Measurements from ENCODE around the gene STK38L. TPM values are rescaled to one million over a fixed set of nuclear protein-coding genes. Genes with fewer than 3 reads are reported as not detected.

Gene STK38L
- total and polyA plus RNA-seq, 7 experiments from 2014 or later: 7.2 to 22.8 (median 19.4) TPM

DNA sequence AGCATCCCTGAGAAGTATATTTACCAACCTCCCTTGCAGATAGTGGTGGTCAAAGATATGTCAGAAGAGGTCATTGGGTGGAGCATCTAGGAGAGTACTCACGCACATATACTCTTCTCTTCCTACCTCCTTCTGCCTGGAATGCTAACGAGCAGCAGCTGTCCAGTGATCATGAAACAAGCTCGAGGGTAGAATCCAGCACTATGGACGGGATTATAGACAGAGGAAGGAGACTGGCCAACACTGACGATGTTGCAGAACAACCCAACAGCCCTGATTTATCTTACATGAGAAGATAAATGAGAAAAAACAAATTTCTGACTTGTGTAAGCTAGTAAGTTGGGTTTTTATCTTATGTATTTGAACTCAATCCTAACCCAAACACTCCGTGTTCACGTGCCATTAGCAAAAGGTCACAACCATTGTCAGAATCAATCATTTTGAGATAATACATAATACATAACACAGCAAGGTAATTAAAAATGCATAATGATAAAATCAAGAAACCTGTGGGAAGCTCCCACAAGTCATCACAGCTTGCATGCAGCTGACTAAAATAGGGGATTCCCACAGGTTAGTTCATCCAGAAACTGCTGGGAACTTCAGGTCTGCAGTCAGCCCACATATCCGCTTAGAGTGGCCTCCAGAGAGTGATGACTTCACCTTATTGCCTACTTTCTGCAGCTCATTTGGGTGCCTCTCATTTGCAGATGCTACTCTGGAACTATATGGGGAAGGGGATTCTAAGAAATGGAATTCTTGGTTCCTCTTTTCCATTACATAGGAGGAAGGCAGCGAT lies 36.3 kb upstream of the STK38L start:
- Mint-ChIP-seq H3K4me1 (peaks cover 0 to 23% (median 0%) of the 10 kb centered on the region in 7 donors), H3K4me3 (no peak overlapping the region), H3K27me3 (no peaks in the 10 kb centered on the region), H3K27ac (no peak overlapping the region), H3K36me3 (peaks cover 0 to 9% (median 0%) of the 10 kb centered on the region in 5 donors), H3K9me3 (peaks cover 0 to 12% (median 5%) of the 10 kb centered on the region in 11 donors)
- Histone ChIP-seq H3K9me3 (ENCODE audit: control insufficient read depth in 2 of 3, low read length in 3 of 3) (no peaks in the 10 kb centered on the region), H3K4me3 (ENCODE audit: low read length) (no peak overlapping the region), H3K36me3 (ENCODE audit: control insufficient read depth in 2 of 3, insufficient read depth in 3 of 3, low read length in 3 of 3) (no peaks in the 10 kb centered on the region), H3K27me3 (ENCODE audit: control insufficient read depth in 2 of 2, insufficient read depth in 2 of 2, low read length in 2 of 2) (no peaks in the 10 kb centered on the region), H3K4me1 (ENCODE audit: control insufficient read depth in 2 of 2, insufficient read depth in 2 of 2, low read length in 2 of 2) (no peaks in the 10 kb centered on the region), H3K27ac (ENCODE audit: low read depth, low read length) (no peak overlapping the region)
- ATAC-seq: no peak
- POLR2A ChIA-PET: no interaction called here
- CTCF ChIA-PET: no interaction called here
- peak in 1 of 9 donors; percentile 40 for DNase-seq
- intact Hi-C loops (cut with micrococcal nuclease): loop anchor here in 1 of 2 donors (2.0 kb wide), 1 partner anchor 65 kb away; no protein-coding TSS in a partner anchor

DNA sequence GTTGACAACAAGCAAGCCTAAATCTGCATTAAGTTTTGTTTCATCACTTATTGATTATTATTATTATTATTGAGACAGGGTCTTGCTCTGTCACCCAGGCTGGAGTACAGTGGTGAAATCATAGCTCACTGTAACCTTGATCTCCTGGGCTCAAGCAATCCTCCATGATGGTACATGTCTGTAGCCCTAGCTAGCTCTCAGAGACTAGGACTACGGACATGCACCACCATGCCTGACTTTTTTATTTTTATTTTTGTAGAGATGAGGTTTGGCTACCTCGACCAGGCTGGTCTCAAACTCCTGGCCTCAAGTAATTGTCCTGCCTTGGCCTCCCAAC lies 35.7 kb upstream of the STK38L start:
- POLR2A ChIA-PET: no interaction called here
- CTCF ChIA-PET: no interaction called here

DNA sequence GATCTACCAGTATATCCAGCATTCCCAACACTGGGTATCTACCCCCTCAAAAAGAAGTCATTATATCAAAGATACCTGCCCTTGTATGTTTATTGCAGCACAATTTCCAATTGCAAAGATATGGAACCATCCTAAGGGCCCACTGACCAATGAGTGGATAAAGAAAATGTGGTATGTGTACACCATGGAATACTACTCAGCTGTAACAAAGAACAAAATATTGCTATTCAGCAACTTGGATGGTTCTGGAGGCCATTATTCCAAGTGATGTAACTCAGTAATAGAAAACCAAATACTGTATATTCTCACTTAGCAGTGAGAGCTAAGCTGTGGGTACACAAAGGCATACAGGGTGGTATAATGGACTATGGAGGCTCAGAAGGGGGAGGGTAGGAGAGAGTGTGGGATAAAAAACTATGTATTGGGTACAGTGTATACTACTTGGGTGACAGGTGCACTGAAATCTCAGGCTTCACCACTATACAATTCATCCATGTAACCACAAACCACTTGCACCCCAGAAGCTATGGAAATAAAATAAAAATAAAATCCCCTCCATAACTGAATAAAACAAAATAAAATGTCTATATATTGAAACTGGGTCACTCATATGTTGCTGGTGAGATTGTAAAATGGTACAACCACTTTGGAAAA lies 34.7 kb upstream of the STK38L start:
- intact Hi-C loops (cut with micrococcal nuclease): loop anchor here in 1 of 2 donors (2.0 kb wide), 1 partner anchor 67 kb away; no protein-coding TSS in a partner anchor
- peaks cover 0 to 23% (median 0%) of the 10 kb centered on the region in 7 donors for H3K4me1 Mint-ChIP-seq
- no peaks in the 10 kb centered on the region for H3K27me3 Mint-ChIP-seq
- ATAC-seq (no peak), DNase-seq (no peak)
- H3K36me3 Mint-ChIP-seq: peaks cover 0 to 9% (median 0%) of the 10 kb centered on the region in 5 donors
- H3K9me3 ChIP-seq (ENCODE audit: control insufficient read depth in 2 of 3, low read length in 3 of 3): no peaks in the 10 kb centered on the region
- H3K4me1 ChIP-seq (ENCODE audit: control insufficient read depth in 2 of 2, insufficient read depth in 2 of 2, low read length in 2 of 2): no peaks in the 10 kb centered on the region
- H3K4me3 Mint-ChIP-seq: no peak overlapping the region
- POLR2A ChIA-PET: no interaction called here
- peaks cover 0 to 12% (median 5%) of the 10 kb centered on the region in 11 donors for H3K9me3 Mint-ChIP-seq
- H3K36me3 ChIP-seq (ENCODE audit: control insufficient read depth in 2 of 3, insufficient read depth in 3 of 3, low read length in 3 of 3): no peaks in the 10 kb centered on the region
- no peak overlapping the region for H3K27ac Mint-ChIP-seq
- H3K27ac ChIP-seq (ENCODE audit: low read depth, low read length): no peak overlapping the region
- CTCF ChIA-PET: no interaction called here
- no peaks in the 10 kb centered on the region for H3K27me3 ChIP-seq (ENCODE audit: control insufficient read depth in 2 of 2, insufficient read depth in 2 of 2, low read length in 2 of 2)
- no peak overlapping the region for H3K4me3 ChIP-seq (ENCODE audit: low read length)

More for the DNA sequence above, 35.7 kb upstream of the STK38L start:
- no peak for ATAC-seq
- H3K4me1 ChIP-seq (ENCODE audit: control insufficient read depth in 2 of 2, insufficient read depth in 2 of 2, low read length in 2 of 2): no peaks in the 10 kb centered on the region
- no peaks in the 10 kb centered on the region for H3K27me3 ChIP-seq (ENCODE audit: control insufficient read depth in 2 of 2, insufficient read depth in 2 of 2, low read length in 2 of 2)
- no peak overlapping the region for H3K4me3 ChIP-seq (ENCODE audit: low read length)
- peaks cover 0 to 9% (median 0%) of the 10 kb centered on the region in 5 donors for H3K36me3 Mint-ChIP-seq
- H3K27ac Mint-ChIP-seq: no peak overlapping the region
- no peak for DNase-seq
- H3K27me3 Mint-ChIP-seq: no peaks in the 10 kb centered on the region
- H3K4me1 Mint-ChIP-seq: peaks cover 0 to 23% (median 0%) of the 10 kb centered on the region in 7 donors
- no peaks in the 10 kb centered on the region for H3K9me3 ChIP-seq (ENCODE audit: control insufficient read depth in 2 of 3, low read length in 3 of 3)
- no peak overlapping the region for H3K4me3 Mint-ChIP-seq
- H3K27ac ChIP-seq (ENCODE audit: low read depth, low read length): no peak overlapping the region
- H3K9me3 Mint-ChIP-seq: peaks cover 0 to 12% (median 5%) of the 10 kb centered on the region in 11 donors
- H3K36me3 ChIP-seq (ENCODE audit: control insufficient read depth in 2 of 3, insufficient read depth in 3 of 3, low read length in 3 of 3): no peaks in the 10 kb centered on the region
- intact Hi-C loops (cut with micrococcal nuclease): loop anchor here in 1 of 2 donors (2.0 kb wide), 1 partner anchor 66 kb away; no protein-coding TSS in a partner anchor

DNA sequence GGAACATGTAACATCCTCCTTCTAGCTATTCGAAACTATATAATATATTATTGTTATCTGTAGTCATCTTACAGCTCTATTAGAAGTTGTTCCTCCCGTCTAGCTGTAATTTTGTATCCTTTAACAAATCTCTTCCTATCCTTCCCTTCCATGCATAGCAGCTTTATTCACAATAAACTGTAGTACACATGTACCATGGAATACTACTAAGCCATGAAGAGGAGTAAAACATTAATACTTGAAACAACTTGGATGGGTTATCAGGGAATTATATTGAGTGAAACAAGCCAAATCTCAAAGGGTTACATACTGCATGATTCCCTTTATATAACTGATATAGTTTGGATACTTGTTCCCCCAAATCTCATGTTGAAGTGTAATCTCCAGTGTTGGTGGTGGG lies 33.9 kb upstream of the STK38L start:
- peaks cover 0 to 23% (median 0%) of the 10 kb centered on the region in 7 donors for H3K4me1 Mint-ChIP-seq
- DNase-seq (no peak), ATAC-seq (no peak)
- Histone ChIP-seq H3K4me3 (ENCODE audit: low read length) (no peak overlapping the region), H3K4me1 (ENCODE audit: control insufficient read depth in 2 of 2, insufficient read depth in 2 of 2, low read length in 2 of 2) (no peaks in the 10 kb centered on the region), H3K27ac (ENCODE audit: low read depth, low read length) (no peak overlapping the region), H3K36me3 (ENCODE audit: control insufficient read depth in 2 of 3, insufficient read depth in 3 of 3, low read length in 3 of 3) (no peaks in the 10 kb centered on the region), H3K27me3 (ENCODE audit: control insufficient read depth in 2 of 2, insufficient read depth in 2 of 2, low read length in 2 of 2) (no peaks in the 10 kb centered on the region), H3K9me3 (ENCODE audit: control insufficient read depth in 2 of 3, low read length in 3 of 3) (no peaks in the 10 kb centered on the region)
- H3K36me3 Mint-ChIP-seq: peaks cover 0 to 9% (median 0%) of the 10 kb centered on the region in 5 donors
- H3K27me3 Mint-ChIP-seq: no peaks in the 10 kb centered on the region
- intact Hi-C loops (cut with micrococcal nuclease): no loop called here
- H3K9me3 Mint-ChIP-seq: peaks cover 0 to 12% (median 4%) of the 10 kb centered on the region in 11 donors
- H3K27ac Mint-ChIP-seq: no peak overlapping the region
- POLR2A ChIA-PET: no interaction called here
- H3K4me3 Mint-ChIP-seq: no peak overlapping the region
- CTCF ChIA-PET: no interaction called here

DNA sequence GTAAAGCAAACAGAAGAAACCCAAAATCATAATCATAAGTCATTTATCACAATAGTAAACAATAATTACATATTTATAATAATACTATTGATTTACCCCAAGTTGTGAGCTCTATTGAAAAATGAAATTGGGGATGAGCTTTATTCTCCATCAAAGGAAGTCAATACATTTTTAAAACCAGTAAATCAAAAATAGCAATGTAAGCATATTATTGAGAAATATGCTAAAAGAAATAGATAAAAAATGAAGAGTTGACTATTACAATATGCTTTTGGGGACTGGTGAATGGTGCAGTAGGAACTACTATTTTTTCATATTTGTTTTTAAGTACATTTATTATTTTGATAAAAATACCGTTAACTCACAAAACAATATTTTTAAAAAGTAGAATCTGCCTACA lies 31.2 kb upstream of the STK38L start:
- Mint-ChIP-seq H3K27me3 (no peaks in the 10 kb centered on the region), H3K36me3 (peaks cover 0 to 9% (median 0%) of the 10 kb centered on the region in 5 donors), H3K4me1 (peaks cover 0 to 14% (median 0%) of the 10 kb centered on the region in 7 donors), H3K27ac (no peak overlapping the region), H3K4me3 (no peak overlapping the region), H3K9me3 (peaks cover 0 to 12% (median 4%) of the 10 kb centered on the region in 11 donors)
- ChIA-PET CTCF (no interaction called here), POLR2A (no interaction called here)
- no peak for DNase-seq
- Histone ChIP-seq H3K4me1 (ENCODE audit: control insufficient read depth in 2 of 2, insufficient read depth in 2 of 2, low read length in 2 of 2) (no peaks in the 10 kb centered on the region), H3K9me3 (ENCODE audit: control insufficient read depth in 2 of 3, low read length in 3 of 3) (no peaks in the 10 kb centered on the region), H3K4me3 (ENCODE audit: low read length) (no peak overlapping the region), H3K36me3 (ENCODE audit: control insufficient read depth in 2 of 3, insufficient read depth in 3 of 3, low read length in 3 of 3) (no peaks in the 10 kb centered on the region), H3K27ac (ENCODE audit: low read depth, low read length) (no peak overlapping the region), H3K27me3 (ENCODE audit: control insufficient read depth in 2 of 2, insufficient read depth in 2 of 2, low read length in 2 of 2) (no peaks in the 10 kb centered on the region)
- no peak for ATAC-seq
- intact Hi-C loops (cut with micrococcal nuclease): no loop called here

DNA sequence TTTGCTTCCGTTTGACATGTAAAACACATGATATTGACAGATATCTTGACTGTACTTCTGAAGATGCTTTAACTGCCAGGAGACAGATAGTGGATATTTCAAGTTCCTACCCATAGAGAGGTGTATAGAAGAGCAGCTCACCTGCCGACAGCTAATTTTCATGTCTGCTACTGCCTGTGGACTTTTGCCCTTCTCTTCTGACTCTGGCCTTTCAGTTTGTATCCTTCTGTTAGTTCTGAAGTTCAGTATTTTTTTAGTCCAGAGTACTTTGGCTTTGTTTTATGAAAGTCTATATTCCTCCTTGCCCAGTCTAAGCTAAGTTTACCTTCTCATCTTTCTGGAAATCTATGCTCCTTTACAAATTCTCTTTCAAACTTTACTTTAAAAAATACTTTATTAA lies 30.8 kb upstream of the STK38L start:
- H3K36me3 Mint-ChIP-seq: peaks cover 0 to 9% (median 0%) of the 10 kb centered on the region in 5 donors
- no peak overlapping the region for H3K27ac Mint-ChIP-seq
- ChIA-PET CTCF (no interaction called here), POLR2A (no interaction called here)
- H3K4me1 Mint-ChIP-seq: peaks cover 0 to 12% (median 0%) of the 10 kb centered on the region in 7 donors
- intact Hi-C loops (cut with micrococcal nuclease): no loop called here
- no peak overlapping the region for H3K4me3 ChIP-seq (ENCODE audit: low read length)
- no peak overlapping the region for H3K27ac ChIP-seq (ENCODE audit: low read depth, low read length)
- no peak for ATAC-seq
- DNase-seq: no peak
- H3K9me3 ChIP-seq (ENCODE audit: control insufficient read depth in 2 of 3, low read length in 3 of 3): no peaks in the 10 kb centered on the region
- peaks cover 0 to 12% (median 4%) of the 10 kb centered on the region in 11 donors for H3K9me3 Mint-ChIP-seq
- no peaks in the 10 kb centered on the region for H3K27me3 Mint-ChIP-seq
- H3K27me3 ChIP-seq (ENCODE audit: control insufficient read depth in 2 of 2, insufficient read depth in 2 of 2, low read length in 2 of 2): no peaks in the 10 kb centered on the region
- H3K4me1 ChIP-seq (ENCODE audit: control insufficient read depth in 2 of 2, insufficient read depth in 2 of 2, low read length in 2 of 2): no peaks in the 10 kb centered on the region
- H3K36me3 ChIP-seq (ENCODE audit: control insufficient read depth in 2 of 3, insufficient read depth in 3 of 3, low read length in 3 of 3): no peaks in the 10 kb centered on the region
- H3K4me3 Mint-ChIP-seq: no peak overlapping the region

All from naive thymus-derived CD4-positive, alpha-beta T cell (primary cell).